HG03439 (cell line): ENCODE results near the gene KRT17.

Source experiments
- ATAC-seq: cut with Tn5 transposase; IDR thresholded peaks from one replicate; pipeline ENCODE4 v1.9.1; 2021; ENCODE audit warnings: mild to moderate bottlenecking, moderate library complexity; ENCODE audit not compliant: unreplicated experiment

Gene KRT17

DNA sequence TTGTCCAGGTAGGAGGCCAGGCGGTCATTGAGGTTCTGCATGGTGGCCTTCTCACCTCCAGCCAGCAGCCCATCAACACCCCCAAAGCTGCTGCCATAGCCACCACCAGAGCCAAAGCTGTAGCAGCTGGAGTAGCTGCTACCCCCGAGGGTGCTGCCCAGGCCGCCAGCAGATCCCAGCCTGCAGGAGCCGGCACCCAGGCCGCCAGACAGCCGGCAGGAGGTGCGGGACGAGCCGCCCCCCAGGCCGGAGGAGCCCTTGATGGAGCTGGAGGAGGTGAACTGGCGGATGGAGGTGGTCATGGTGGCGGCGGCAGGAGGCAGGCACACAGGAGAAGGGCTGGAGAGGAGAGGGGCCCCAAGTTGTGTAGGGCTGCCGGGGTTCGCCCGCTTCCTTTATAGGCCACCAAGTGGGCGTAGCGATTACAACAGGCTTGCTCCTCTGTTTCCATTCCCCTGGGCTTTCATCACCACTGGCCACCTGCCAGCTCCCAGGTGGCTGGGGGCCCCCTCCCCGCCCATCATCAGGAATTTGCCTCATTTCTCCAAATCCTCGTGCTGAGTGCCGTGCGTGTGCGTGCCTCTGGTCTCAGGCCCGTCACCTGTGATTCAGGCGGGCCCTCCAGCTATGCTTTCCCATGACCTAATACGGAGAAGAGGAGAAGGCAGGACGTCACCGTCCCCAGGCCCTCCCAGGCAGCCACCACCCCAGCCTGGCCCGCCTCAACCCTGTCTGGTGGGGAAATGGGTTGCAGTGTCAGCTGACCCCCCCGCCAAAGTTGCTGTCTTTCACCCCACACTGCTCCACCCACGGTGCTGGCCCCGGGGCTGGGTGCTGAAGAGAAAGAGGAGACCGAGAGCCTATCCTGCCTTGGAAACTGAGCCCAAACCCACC lies at the start of gene KRT17:
TSS of gene KRT17 (minus strand) at position 368 of the 894 bp plus-strand sequence. CDS start at position 302, 66 bp downstream.
- ATAC-seq: no peak

DNA sequence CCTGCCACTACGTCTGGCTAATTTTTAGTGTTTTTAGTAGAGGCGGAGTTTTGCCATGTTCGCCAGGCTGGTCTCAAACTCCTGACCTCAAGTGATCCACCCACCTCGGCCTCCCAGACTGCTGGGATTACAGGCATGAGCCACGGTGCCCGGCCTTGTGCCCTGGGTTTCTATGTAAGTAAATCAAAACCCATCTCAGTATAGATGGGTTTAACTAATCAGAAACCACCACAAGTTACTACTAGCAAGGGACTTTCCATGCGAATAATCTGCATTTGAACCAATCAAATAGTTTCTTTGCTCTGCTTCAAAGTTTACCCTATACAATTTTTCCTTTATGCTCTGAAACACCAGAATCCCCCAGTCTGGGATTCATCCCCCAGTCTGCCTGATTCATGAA lies 47.8 kb upstream of the KRT17 start:
- ATAC-seq: no peak

DNA sequence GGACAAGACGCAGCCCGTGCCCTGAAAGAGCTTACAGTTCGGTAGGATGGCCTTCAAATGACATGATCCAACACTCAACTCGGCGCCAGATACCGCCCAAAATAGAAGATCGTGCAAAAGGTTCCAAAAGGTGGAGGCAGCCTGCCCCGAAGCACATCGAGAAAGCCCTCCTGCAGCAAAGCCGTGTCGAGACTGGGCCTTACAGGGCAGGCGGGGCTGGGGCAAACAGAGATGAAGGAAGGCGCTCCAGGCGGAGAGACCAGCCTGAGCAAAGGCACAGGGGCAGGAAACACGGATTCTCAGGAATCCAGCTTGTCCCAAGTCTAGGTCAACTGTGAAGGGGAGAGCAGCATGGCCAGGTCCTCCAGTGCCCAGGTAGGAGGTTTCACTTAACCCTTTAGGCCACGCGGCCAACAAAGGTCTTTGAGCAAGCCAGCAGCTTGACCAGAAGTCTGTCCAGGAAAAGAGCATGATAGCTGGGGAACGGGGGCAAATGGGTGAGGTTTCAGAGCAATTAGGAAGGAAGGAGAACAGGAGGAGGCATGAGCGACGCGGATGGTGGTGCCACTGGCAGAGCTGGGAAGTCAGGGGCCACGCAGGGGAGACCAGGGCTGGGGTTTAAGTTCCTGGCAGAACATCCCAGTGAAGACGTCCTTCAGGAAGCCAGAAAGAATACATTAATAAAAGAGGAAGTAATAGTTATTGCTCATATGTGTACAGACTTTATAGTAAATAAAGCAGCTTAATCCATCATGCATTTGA lies 43.1 kb upstream of the KRT17 start:
- no peak for ATAC-seq

DNA sequence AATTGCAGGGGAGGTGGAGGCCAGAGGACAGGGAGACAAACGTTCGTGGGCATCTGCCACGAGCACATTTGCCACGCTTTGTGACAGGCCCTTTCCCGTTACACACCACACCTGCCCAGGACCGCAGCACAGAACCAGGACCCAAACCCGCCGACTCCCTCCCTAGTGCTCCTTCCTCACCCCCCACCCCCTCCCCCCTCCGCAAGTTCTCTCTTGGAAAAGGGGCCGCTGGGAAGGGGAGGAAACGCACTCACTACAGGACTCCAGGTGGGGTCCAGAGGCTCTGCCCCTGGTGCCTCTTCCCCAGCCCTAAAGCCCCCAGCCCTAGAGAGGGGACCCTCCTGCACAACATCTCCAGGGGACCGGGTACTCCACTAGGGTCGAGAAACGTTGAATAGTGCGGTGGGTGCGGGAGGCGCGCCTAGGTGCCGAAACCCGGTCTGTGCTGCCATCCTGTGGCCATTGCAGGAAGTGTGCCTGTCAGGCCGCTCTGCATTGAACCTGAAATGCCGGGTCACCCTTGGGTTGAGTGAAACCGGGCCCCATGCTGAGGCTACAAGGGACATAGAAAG lies 42.4 kb upstream of the KRT17 start:
- peak; percentile 54 for ATAC-seq

DNA sequence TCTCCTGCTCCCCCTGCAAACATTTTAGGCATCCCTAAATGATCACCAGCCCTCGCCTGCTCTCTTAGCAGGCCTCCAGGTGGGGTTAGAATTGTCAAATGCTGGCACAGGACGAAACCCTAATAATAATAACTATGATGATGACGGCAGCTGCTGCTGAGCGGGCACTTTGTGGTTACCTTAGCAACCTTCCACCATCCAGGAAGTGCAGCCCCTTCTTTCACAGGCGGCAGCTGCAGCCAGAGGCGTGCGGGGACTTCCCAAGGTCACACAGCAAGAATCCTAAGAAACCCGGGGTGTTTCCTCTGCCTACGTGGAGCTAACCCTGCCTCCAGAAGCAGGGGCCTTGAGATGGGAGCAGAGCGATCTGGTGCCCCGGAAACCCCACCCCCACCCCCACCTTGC lies 41.9 kb upstream of the KRT17 start:
- peak; percentile 32 for ATAC-seq

DNA sequence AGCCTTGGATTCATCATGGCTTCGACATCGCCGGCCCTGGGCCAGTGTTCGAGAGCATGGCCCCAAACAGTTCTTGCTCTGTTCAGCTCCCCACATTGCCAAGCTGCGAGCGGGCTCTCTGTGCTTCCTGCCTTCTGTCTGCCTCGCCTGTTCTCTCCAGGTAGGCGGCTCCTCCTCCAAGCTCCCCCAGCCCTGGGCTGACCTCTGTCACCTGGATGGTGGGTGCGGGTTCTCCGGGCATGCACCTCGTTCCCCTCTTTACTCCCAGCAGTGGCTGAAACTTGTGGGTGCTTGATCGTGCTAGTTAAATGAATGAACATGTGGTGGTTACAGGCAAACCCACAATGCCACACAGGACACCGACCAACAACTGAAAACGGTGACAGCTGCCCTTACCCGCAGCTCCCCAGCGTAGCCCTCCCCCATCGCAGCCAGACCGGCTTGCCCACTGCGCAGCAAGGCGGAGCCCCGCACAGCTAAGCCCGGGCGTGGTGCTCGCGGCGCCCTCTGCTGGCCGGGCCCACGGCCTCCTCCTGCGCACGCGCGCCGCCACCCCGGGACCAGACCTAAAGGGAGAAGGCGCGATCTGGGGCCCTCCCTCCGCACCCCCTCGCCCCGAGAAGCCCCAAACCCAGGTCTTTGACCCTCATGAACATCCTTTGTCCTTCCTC lies 41.3 kb upstream of the KRT17 start:
- ATAC-seq: peak; percentile 72

DNA sequence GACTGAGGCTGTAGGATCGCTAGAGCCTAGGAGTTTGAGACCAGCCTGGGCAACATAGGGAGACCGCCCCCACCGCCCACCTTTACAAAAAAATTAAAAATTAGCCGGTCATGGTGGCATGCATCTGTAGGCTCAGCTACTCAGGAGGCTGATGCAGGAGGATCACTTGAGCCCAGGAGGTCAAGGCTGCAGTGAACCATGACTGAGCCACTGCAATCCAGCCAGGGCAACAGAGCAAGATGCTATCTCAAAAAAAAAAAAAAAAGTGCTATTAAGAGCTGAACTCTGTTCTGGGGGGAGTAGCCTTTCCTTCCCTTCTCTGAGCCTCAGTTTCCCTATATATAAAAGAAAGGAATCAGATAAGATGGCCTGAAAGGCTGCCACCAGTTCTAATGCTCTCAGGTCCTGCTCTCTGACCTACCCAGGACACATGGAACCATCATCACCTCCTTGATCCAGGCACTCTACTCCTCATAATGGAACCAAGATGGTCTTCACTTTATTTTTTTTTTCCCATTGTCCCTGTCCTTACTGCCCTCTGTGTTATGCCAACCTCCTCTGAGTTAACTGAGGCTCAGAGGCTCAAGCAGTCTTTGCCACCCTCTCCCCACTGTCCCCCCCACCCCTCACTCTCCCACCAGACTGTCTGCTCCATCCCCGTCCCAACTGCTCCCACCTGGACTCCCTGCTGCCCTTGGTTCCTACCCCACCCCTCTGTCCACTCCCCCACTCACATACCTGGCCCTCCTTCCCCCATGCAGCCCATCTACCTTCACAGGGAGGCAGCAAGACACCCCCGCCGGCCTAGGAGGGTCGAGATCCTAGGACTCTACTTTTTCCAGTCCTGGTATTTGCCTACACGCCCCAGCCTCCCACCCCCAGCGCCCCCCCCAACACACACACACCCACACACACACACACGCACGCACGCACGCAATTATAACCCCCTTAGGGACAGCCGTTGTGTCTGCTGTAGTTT lies 40.5 kb upstream of the KRT17 start:
- ATAC-seq: no peak

DNA sequence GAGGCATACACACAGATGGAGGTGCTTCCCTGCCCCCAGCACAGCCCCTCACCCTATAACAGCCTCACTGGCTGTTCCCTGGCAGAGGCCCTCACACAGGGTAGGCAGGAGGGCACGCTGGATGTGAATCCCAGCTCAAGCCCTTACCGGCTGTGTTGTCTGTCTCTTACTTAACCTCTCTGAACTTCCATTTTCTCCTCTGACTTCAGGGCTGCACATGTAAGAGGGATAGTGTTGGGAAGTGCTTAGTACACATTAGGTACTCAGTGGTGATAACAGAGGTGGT lies 39.7 kb upstream of the KRT17 start:
- no peak for ATAC-seq

DNA sequence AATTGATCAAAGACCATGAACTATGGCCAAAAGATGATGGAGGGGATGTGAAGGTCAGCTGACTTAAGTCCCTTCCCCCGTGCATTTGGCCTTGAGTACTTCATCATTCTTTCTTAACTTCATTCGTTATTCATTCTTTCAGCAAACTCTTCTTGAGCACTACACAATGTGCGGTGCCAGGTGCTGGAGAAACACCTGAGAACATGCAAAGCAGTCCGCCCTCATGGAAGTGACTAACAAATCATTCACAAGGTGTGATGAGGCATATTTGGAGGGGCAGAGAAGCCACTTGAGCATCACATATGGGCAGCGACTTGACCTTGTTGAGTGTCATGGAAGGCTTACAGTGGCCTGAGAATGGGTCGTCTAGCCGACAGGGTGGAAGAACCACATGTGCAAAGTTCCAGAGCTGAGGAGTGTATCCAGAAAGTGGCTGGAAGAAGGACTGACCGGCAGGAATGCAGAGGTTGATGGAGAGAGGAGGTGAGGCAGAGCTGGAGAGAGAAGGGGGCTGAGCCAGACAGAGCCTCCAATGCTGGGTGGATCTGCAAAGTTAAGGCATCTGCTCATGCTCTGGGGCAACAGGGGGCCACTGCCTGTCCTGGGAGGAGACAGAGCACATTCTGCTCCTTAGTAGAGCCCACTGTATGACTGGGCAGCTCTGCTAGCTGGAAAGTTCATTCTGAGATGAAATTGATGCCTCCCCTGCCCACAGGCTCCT lies 39.2 kb upstream of the KRT17 start:
- no peak for ATAC-seq

DNA sequence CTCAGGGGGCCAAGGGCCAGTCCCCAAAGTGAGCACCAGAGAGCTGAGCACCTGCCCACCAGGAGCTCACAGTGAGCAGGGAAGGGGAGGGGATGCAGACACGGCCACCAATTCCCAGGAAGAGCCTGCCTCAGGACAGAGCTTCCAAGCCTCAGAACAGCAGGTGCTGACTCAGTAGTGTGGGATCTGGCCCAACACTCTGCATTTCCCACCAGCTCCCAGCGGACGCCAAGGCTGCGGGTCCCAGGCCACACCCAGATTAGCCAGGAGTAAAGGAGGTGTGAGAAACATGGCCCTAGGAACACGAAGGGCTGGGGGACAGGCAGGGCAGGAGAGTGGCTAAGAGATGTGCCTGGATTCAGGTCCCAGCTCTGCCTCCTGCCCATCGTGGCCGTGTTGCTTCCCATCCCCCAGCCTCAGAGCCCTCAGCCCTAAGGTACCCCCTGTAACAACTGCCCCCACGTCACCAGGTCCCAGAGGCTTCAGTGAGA lies 35.9 kb upstream of the KRT17 start:
- no peak for ATAC-seq

DNA sequence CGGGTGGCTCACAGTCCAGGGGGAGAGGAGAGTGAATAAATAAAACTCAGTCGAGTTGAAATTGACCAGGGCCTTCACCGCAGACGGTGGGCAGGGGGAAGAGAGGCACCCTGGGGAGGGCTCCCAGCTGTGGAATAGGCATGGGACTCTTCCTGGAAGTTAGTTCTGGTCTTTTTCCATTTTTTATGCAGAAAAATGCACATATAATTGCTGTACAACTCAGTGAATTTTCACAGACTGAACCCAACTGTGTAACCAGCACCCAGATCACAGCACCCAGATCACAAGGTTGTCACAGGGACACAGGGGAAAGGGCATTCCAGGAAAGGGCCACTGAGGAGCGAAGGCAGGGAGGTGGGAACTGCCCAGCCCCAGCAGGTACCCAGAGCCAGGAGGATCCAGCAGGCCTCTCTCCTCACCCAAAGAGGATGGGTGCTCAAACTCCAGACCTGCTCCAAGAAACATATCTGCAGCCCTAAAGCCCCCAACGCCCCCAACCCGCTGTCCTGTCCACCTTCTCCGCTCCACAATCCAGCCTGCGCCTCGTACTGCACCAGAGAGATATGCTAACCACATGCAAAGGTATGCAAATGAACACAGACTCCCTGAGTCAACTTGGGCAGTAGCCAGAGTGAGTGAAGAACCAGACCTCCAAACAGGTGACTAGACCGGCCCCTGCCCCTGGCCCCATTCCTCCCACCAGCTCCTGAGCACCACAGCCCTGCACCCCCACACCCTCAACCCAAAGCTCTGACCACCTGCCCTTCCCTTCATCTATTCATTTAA lies 35.2 kb upstream of the KRT17 start:
- ATAC-seq: no peak

DNA sequence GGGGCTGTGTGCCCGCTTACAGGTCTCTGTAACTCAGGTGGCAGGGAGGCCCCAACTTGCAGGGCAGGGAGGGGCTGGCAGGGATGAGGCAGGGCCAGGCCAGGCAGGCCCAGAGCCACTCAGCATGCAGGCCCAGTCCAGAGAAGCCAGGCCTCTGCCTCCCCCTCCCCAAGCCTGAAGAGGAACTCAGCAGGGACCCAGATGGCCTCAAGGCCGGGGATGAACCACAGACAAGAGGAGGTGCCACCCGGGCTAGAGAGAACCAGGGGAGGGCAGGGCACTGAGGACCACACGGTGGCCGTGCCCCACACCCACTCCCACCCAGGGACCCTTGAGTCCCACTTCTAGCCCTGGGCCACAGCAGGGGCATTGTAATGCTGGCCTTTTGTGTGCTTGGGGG lies 34.5 kb upstream of the KRT17 start:
- ATAC-seq: no peak

DNA sequence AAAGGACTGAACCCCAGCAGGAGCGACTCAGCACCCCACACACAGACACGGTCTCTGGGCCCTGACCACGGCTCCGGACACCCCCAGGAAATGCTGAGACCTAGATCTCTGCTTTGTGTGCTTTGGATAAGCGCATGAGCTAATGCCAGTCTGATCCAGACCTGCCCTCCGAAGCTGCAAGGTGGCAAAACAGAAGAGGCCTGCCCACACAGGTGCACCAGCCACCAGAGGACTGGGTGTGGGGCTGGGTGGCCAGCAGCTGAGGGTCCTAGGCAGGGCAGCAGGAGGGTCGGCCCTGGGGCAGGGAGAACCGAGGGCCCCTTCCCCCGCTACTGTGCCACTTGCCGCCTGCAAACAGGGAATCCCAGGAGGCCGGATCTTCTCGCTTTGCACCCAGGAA lies 33.6 kb upstream of the KRT17 start:
- no peak for ATAC-seq

DNA sequence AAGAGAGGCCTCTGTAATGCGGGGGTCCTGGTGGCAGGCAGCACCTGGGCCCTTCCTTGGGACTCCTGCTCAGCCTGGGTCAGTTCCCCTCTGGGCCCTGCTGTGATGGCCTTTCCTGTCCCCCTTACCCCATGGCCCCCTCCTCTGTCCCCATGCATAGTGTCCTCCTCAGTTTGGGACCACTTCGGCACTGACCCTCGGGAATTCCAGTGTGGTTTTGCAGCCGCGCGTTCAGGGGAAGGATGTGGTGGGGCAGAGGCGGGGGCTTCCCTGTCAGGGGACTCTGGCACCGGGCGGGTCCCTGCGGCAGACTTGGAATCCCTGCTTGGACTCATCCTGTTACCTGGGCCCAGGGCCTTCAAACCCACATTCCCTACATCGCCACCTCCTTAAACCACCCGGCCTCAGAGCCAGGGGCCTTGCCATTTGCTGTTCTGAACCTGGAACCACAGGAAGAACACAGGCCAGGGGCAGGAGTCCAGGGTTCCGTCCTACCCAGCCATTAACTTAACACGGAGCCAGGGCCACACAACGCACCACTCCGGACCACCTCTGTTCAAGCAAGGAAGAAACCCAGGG lies 32.9 kb upstream of the KRT17 start:
- no peak for ATAC-seq

DNA sequence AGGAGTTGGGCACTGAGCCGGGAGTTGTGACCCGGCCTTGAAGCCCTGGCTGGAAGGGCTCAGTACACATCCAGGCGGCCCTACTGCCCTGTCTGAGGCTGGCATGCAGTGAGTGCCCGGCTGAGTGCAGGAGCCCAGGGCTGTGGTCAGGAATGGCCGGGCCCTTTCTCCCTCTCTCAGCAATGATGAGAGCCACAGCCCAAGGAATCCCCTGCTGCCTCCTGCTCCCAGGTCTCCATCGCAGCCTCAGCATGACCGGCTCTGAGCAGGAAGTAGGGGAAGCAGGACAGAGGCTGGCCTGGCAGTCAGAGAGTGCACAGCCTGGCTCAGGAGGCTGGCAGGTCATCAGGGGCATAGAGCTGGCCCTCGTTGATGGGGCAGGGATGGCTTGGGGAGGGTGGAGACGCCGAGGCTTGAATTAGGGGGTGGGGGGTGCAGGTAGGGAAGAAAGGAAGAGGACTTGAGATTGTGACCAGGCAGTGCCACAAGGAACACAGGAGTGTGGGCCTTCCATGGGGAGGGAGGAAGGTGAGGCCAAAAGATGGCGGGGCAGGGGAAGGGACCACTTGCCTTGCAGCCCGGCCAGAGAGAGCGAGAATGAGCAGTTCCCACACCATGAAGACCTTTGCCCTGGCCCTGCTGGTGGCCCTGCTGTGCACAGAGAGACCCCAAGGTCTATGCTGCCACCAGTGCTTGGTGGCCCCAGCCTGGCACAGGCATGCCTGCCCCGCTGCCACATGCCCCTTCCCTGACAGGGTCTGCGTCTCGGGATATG lies 32.1 kb upstream of the KRT17 start:
- no peak for ATAC-seq

DNA sequence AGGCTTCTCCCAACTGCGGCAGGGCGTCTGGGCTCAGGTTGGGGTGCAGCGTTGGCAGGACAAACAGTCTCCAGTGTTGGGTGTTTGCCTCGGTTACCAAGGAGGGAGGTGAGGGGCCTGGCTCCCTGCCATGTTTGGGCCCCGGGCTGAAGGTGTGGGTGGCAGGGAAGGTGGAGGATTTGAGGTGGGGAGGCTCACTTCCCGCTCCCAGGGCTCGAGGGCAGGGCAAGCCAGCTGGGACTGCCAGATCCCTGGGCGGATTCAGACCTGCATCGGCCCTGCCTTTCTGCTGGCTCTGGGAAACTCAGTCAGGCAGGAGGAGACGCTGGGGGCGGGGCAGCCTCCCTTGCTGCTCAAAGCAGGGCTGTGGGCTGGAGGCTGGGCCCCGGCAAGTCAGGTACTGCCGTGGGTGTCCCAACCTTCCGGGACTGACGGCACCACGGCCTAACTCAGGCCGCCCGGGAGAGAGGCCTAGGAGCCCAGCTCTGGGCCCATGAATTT lies 31.3 kb upstream of the KRT17 start:
- no peak for ATAC-seq
